Esophagus muscularis mucosa (tissue), 4 donors: ENCODE results near the gene MBD5. TPM values are rescaled to one million over a fixed set of nuclear protein-coding genes. Genes with fewer than 3 reads are reported as not detected.

Source experiments
- DNase-seq: peaks from one replicate; pipeline ENCODE4 v3.0.0-alpha.2; 2017; ENCODE audit errors: extremely low spot score
- H3K27ac ChIP-seq, 4 donors: fragments of 200-600 bp; sonication (generic); replicated peaks in 1 of 4; 1 replicate in 3 of 4; 2 replicates in 1 of 4; pipeline ENCODE4 v1.5.1; 2016 to 2019; ENCODE audit warnings: mild to moderate bottlenecking in 1 of 4
- H3K27me3 ChIP-seq, 4 donors: fragments of 200-600 bp; sonication (generic); one replicate each; pipeline versions ENCODE4 v1.5.1 to v1.6.0; 2016 to 2019
- H3K36me3 ChIP-seq, 4 donors: fragments of 200-600 bp; sonication (generic); one replicate each; pipeline ENCODE4 v1.5.1; 2016 to 2019
- H3K4me1 ChIP-seq, 4 donors: fragments of 200-600 bp; sonication (generic); one replicate each; pipeline ENCODE4 v1.5.1; 2016 to 2019
- H3K4me3 ChIP-seq, 4 donors: fragments of 200-600 bp; sonication (generic); 1 replicate in 2 of 4; 2 replicates in 2 of 4; pipeline ENCODE4 v1.5.1; 2016 to 2019; ENCODE audit warnings: mild to moderate bottlenecking in 4 of 4, moderate library complexity in 1 of 4
- H3K9me3 ChIP-seq, 4 donors: fragments of 200-600 bp; sonication (generic); 1 replicate in 3 of 4; 2 replicates in 1 of 4; pipeline ENCODE4 v1.5.1; 2016 to 2019
- EP300 ChIP-seq: sonication (generic); formaldehyde crosslinking; IDR thresholded peaks from one replicate; pipeline ENCODE4 v1.6.1; 2017; ENCODE audit warnings: antibody characterized with exemption
- POLR2A ChIP-seq: fragments of 450-650 bp; IDR thresholded peaks from one replicate; pipeline ENCODE4 v1.6.1; 2017; ENCODE audit warnings: antibody characterized with exemption, moderate library complexity, mild to moderate bottlenecking, low read depth
- POLR2AphosphoS5 ChIP-seq, 2 donors: sonication (generic); formaldehyde crosslinking; IDR thresholded peaks; one replicate each; pipeline ENCODE4 v1.6.1; 2017; ENCODE audit warnings: antibody characterized with exemption in 2 of 2
- WGBS: methylation state at CpG from one replicate; pipeline ENCODE4 v1.1.5; 2018; 5-methylcytosine and 5-hydroxymethylcytosine counted together
- intact Hi-C: fragments of 100-400 bp; cut with DNase I; formaldehyde crosslinking; loops from one replicate; pipeline ENCODE4 v1.15.1; 2023
- total RNA-seq, 4 donors: library from RNA; depleted of rRNA; stranded (reverse); fragments of >200 nt; gene quantifications; one replicate each; pipeline versions ENCODE4 v1.1.0 to v1.2.1, GENCODE V29; 2016
- TF ChIP-seq, protein P1 (sequence below), 3 experiments: fragments of 200-600 bp in 2 of 3; fragments of 450-650 bp in 1 of 3; sonication (generic) in 2 of 3; IDR thresholded peaks; one replicate each; pipeline ENCODE4 v1.5.1; 2017 to 2019; ENCODE audit warnings: antibody characterized with exemption in 3 of 3, mild to moderate bottlenecking in 2 of 3, moderate library complexity in 1 of 3

The MBD5 gene
- total RNA-seq, 4 donors from 2014 or later: 34.6 to 49.0 (median 44.9) TPM

GRCh38 chr2:148483665-148484064, 462.8 kb downstream of the MBD5 start:
- no peak for TF ChIP-seq EP300
- TF ChIP-seq POLR2A: no peak
- TF ChIP-seq, protein P1, sequence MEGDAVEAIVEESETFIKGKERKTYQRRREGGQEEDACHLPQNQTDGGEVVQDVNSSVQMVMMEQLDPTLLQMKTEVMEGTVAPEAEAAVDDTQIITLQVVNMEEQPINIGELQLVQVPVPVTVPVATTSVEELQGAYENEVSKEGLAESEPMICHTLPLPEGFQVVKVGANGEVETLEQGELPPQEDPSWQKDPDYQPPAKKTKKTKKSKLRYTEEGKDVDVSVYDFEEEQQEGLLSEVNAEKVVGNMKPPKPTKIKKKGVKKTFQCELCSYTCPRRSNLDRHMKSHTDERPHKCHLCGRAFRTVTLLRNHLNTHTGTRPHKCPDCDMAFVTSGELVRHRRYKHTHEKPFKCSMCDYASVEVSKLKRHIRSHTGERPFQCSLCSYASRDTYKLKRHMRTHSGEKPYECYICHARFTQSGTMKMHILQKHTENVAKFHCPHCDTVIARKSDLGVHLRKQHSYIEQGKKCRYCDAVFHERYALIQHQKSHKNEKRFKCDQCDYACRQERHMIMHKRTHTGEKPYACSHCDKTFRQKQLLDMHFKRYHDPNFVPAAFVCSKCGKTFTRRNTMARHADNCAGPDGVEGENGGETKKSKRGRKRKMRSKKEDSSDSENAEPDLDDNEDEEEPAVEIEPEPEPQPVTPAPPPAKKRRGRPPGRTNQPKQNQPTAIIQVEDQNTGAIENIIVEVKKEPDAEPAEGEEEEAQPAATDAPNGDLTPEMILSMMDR (IDR thresholded peaks at IDR 0.05): no peak
- no peak for TF ChIP-seq POLR2AphosphoS5 (IDR thresholded peaks at IDR 0.05)
- Histone ChIP-seq H3K4me1 (no peaks in the 10 kb centered on the region), H3K36me3 (peaks cover 0 to 13% (median 2%) of the 10 kb centered on the region in 4 donors), H3K9me3 (no peaks in the 10 kb centered on the region), H3K4me3 (no peak overlapping the region), H3K27me3 (no peaks in the 10 kb centered on the region), H3K27ac (no peak overlapping the region)
- DNase-seq: no peak
- intact Hi-C loops: no loop called here
- 55% methylated on average over 4 of the region's 4 CpGs for WGBS

- Histone ChIP-seq H3K4me3 (no peak overlapping the region), H3K36me3 (peaks cover 0 to 13% (median 2%) of the 10 kb centered on the region in 4 donors), H3K27me3 (no peaks in the 10 kb centered on the region), H3K4me1 (no peaks in the 10 kb centered on the region), H3K9me3 (no peaks in the 10 kb centered on the region), H3K27ac (no peak overlapping the region)
- intact Hi-C loops: no loop called here
- DNase-seq: no peak
- WGBS: 53% methylated on average over 1 of the region's 1 CpG
- TF ChIP-seq EP300: no peak
- TF ChIP-seq POLR2A: no peak
- no peak for TF ChIP-seq POLR2AphosphoS5 (IDR thresholded peaks at IDR 0.05)
- TF ChIP-seq, protein P1 (IDR thresholded peaks at IDR 0.05): no peak
Observed at GRCh38 chr2:148484066-148484465, 463.2 kb downstream of the MBD5 start.

DNA sequence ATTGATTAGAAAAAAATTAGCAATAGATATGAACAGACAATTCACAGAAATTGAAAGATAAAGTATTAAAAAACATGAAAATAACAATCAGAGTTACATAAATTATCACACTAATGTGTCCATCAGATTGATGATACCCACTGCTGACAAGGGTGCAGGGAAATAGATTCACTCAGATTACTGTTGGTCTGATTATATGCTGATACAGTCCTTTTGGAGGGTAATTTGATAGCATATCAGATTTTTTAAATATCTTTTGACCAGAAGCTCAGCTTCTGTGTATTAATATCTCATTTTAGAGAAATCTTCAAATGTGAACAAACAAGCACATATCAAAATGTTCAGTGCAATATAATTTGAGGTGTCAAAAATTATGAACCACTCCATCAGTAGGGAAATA, 465.8 kb downstream of the MBD5 start:
- no peak overlapping the region for H3K4me3 ChIP-seq
- TF ChIP-seq POLR2AphosphoS5 (IDR thresholded peaks at IDR 0.05) (no peak), POLR2A (no peak), EP300 (no peak)
- TF ChIP-seq, protein P1 (IDR thresholded peaks at IDR 0.05): no peak
- no peak for DNase-seq
- H3K27me3 ChIP-seq: no peaks in the 10 kb centered on the region
- H3K9me3 ChIP-seq: no peaks in the 10 kb centered on the region
- H3K36me3 ChIP-seq: peaks cover 11 to 31% (median 17%) of the 10 kb centered on the region in 4 donors
- no peaks in the 10 kb centered on the region for H3K4me1 ChIP-seq
- intact Hi-C loops: no loop called here
- H3K27ac ChIP-seq: no peak overlapping the region

GRCh38 chr2:148487439-148487838, 466.5 kb downstream of the MBD5 start:
- H3K4me1 ChIP-seq: no peaks in the 10 kb centered on the region
- H3K27me3 ChIP-seq: no peaks in the 10 kb centered on the region
- no peak for DNase-seq
- TF ChIP-seq, protein P1 (IDR thresholded peaks at IDR 0.05): no peak
- TF ChIP-seq POLR2A: no peak
- TF ChIP-seq EP300: no peak
- no peak for TF ChIP-seq POLR2AphosphoS5 (IDR thresholded peaks at IDR 0.05)
- H3K27ac ChIP-seq: no peak overlapping the region
- intact Hi-C loops: no loop called here
- peaks cover 11 to 31% (median 17%) of the 10 kb centered on the region in 4 donors for H3K36me3 ChIP-seq
- H3K9me3 ChIP-seq: no peaks in the 10 kb centered on the region
- 91% methylated on average over 3 of the region's 3 CpGs for WGBS
- no peak overlapping the region for H3K4me3 ChIP-seq

DNA sequence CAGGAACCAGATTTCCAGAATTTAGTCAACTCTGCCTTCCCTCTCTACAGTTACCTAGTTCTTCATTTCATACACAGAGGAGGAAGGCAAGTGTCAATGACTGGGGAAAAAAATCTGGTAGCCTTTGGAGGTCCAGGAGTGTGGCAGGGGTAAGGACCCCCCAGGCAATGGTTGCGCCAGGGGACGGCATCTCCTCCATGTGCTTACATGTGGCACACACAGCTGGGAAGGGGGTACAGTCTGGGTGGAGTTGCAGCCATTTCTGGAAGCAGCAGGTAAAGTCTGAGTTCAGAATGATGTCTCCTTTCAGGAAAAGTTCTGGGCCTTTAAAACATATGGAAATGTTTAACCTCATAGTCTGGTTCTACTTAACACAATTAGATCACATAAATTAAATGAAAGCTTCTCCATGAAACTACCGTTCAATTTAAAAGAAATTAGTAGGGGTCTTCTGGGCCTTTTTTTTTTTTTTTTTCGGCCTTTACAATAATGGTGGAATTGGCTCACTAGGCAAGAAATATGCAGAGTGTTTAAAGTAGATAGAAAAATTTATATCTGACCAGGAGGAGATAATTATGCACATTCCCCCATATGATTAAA, 470.0 kb downstream of the MBD5 start:
- Histone ChIP-seq H3K36me3 (peaks cover 11 to 18% (median 15%) of the 10 kb centered on the region in 4 donors), H3K4me1 (no peaks in the 10 kb centered on the region), H3K27ac (no peak overlapping the region), H3K9me3 (no peaks in the 10 kb centered on the region), H3K4me3 (no peak overlapping the region), H3K27me3 (no peaks in the 10 kb centered on the region)
- intact Hi-C loops: no loop called here
- TF ChIP-seq POLR2AphosphoS5 (IDR thresholded peaks at IDR 0.05): no peak
- 93% methylated on average over 4 of the region's 4 CpGs for WGBS
- DNase-seq: no peak
